Endothelial cell of umbilical vein (primary cell): Measurements from ENCODE around the gene CNTN2. TPM values are rescaled to one million over a fixed set of nuclear protein-coding genes. Genes with fewer than 3 reads are reported as not detected.

ENCODE experiments used
- BruUV-seq: library from RNA; stranded (reverse); fragments of 400-500 nt; replicated peaks from 2 replicates; lab custom pipeline; 2021; lab: Mats Ljungman, UMichigan
- CTCF ChIA-PET: fragments of 300-600, 350-600 bp; sonication (Branson Sonifier 250); formaldehyde crosslinking; loops from one replicate; lab custom pipeline; 2021; ENCODE audit warnings: antibody characterized with exemption, inconsistent platforms; lab: Charles Lee
- POLR2A ChIA-PET: fragments of 300-600, 350-600 bp; sonication (Branson Sonifier 250); formaldehyde crosslinking; loops from one replicate; lab custom pipeline; 2021; ENCODE audit warnings: antibody characterized with exemption, inconsistent platforms; lab: Charles Lee
- DNase-seq: peaks from one replicate; pipeline ENCODE4 v3.0.0-alpha.2; 2011; ENCODE audit warnings: low read depth, low spot score
- FAIRE-seq: peaks from 2 replicates; lab custom pipeline; 2011; peaks lifted over from hg19 to GRCh38; lab: Jason Lieb, UNC
- H2AFZ ChIP-seq: 2 replicates; pipeline ENCODE4 v1.6.0; 2012; ENCODE audit warnings: low read depth, low read length, control low read depth, inconsistent platforms
- H3K27ac ChIP-seq: 2 replicates; pipeline ENCODE4 v1.5.1; 2011; ENCODE audit warnings: low read depth, mild to moderate bottlenecking, control low read depth, low read length, moderate library complexity; ENCODE audit not compliant: insufficient read depth
- H3K27me3 ChIP-seq, 2 experiments: 2 replicates each; pipeline versions ENCODE4 v1.6.0 to v1.6.1; 2011; ENCODE audit warnings: low read length in 2 of 2, mixed read lengths in 1 of 2; ENCODE audit not compliant: control insufficient read depth in 2 of 2, insufficient read depth in 2 of 2
- H3K36me3 ChIP-seq, 2 experiments: 2 replicates in 1 of 2; 3 replicates in 1 of 2; pipeline ENCODE4 v1.5.1; 2011; ENCODE audit warnings: low read length in 2 of 2, mild to moderate bottlenecking in 1 of 2, moderate library complexity in 1 of 2; ENCODE audit not compliant: control insufficient read depth in 2 of 2, insufficient read depth in 2 of 2; ENCODE audit errors: extremely low read depth in 1 of 2
- H3K4me1 ChIP-seq: 3 replicates; pipeline ENCODE4 v1.5.1; 2011; ENCODE audit warnings: mild to moderate bottlenecking, low read length; ENCODE audit not compliant: control insufficient read depth, insufficient read depth; ENCODE audit errors: extremely low read depth
- H3K4me2 ChIP-seq: 2 replicates; pipeline ENCODE4 v1.6.1; 2011; ENCODE audit warnings: low read length, control low read depth, mixed read lengths; ENCODE audit not compliant: insufficient read depth
- H3K4me3 ChIP-seq, 3 experiments: fragments of 200-600 bp in 1 of 3; sonication (generic), shearing (Covaris generic) in 1 of 3; replicated peaks in 1 of 3; 2 replicates each; pipeline ENCODE4 v1.5.1; 2011 to 2016; ENCODE audit warnings: control low read depth in 3 of 3, low read length in 3 of 3, mild to moderate bottlenecking in 2 of 3, inconsistent platforms in 1 of 3, low read depth in 1 of 3, moderate library complexity in 1 of 3; ENCODE audit not compliant: insufficient read depth in 1 of 3
- H3K79me2 ChIP-seq: 2 replicates; pipeline ENCODE4 v1.6.0; 2012; ENCODE audit warnings: low read length, inconsistent platforms; ENCODE audit not compliant: control insufficient read depth, insufficient read depth
- H3K9ac ChIP-seq: replicated peaks from 2 replicates; pipeline ENCODE3; 2011; ENCODE audit warnings: low read length, control low read depth; ENCODE audit not compliant: insufficient read depth; ENCODE audit errors: extremely low read depth
- H3K9me1 ChIP-seq: replicated peaks from 3 replicates; pipeline ENCODE4 v1.6.0; 2011; ENCODE audit warnings: mild to moderate bottlenecking, low read length; ENCODE audit not compliant: control insufficient read depth, insufficient read depth; ENCODE audit errors: extremely low read depth
- H3K9me3 ChIP-seq: replicated peaks from 2 replicates; pipeline ENCODE4 v1.5.1; 2012; ENCODE audit warnings: low read length, inconsistent platforms; ENCODE audit not compliant: control insufficient read depth, insufficient read depth
- H4K20me1 ChIP-seq: replicated peaks from 2 replicates; pipeline ENCODE3; 2011; ENCODE audit warnings: mild to moderate bottlenecking, low read length; ENCODE audit not compliant: control insufficient read depth, insufficient read depth; ENCODE audit errors: extremely low read depth
- CTCF ChIP-seq, 2 donors: IDR thresholded peaks; 1 replicate in 1 of 2; 2 replicates in 1 of 2; pipeline ENCODE4 v1.5.1; 2011; ENCODE audit warnings: low read length in 2 of 2, mild to moderate bottlenecking in 2 of 2, moderate library complexity in 2 of 2, control low read depth in 1 of 2, inconsistent platforms in 1 of 2, low read depth in 1 of 2; ENCODE audit not compliant: insufficient read depth in 1 of 2; ENCODE audit errors: extremely low read depth in 1 of 2
- EZH2 ChIP-seq: IDR thresholded peaks from 2 replicates; pipeline ENCODE4 v1.6.1; 2012; ENCODE audit warnings: borderline replicate concordance, low read depth, mild to moderate bottlenecking, moderate library complexity, low read length, inconsistent platforms; ENCODE audit not compliant: severe bottlenecking
- FOS ChIP-seq: IDR thresholded peaks from 2 replicates; pipeline ENCODE4 v1.6.1; 2011; ENCODE audit warnings: mild to moderate bottlenecking, low read length, moderate library complexity, borderline replicate concordance; ENCODE audit not compliant: insufficient read depth
- GATA2 ChIP-seq: IDR thresholded peaks from 2 replicates; pipeline ENCODE4 v1.7.0; 2011; ENCODE audit warnings: low read depth, mild to moderate bottlenecking, moderate library complexity, mixed read lengths, low read length; ENCODE audit not compliant: insufficient read length, insufficient read depth
- JUN ChIP-seq: IDR thresholded peaks from 2 replicates; pipeline ENCODE4 v1.6.1; 2011; ENCODE audit warnings: borderline replicate concordance, low read depth; ENCODE audit not compliant: insufficient read length, insufficient read depth
- MAX ChIP-seq: IDR thresholded peaks from 2 replicates; pipeline ENCODE4 v1.6.1; 2011; ENCODE audit not compliant: insufficient read depth, insufficient read length
- MYC ChIP-seq: IDR thresholded peaks from one replicate; pipeline ENCODE4 v1.6.1; 2011; ENCODE audit warnings: mild to moderate bottlenecking, low read depth, low read length
- POLR2A ChIP-seq: IDR thresholded peaks from 2 replicates; pipeline ENCODE4 v1.6.1; 2012; ENCODE audit warnings: low read depth, mild to moderate bottlenecking, control low read depth, low read length
- POLR2AphosphoS5 ChIP-seq: IDR thresholded peaks from 2 replicates; pipeline ENCODE4 v1.6.1; 2012; ENCODE audit warnings: low read depth, mild to moderate bottlenecking, control low read depth, low read length, moderate library complexity; ENCODE audit not compliant: insufficient read depth
- dilution Hi-C: fragments of 300-500 bp; cut with MboI; formaldehyde crosslinking; loops from one replicate; pipeline ENCODE4 v1.15.0; 2019; ENCODE audit warnings: low sequenced_read_pairs; ENCODE audit not compliant: extremely low pct_ligation_motif_present
- intact Hi-C: fragments of 100-400 bp; cut with micrococcal nuclease; formaldehyde crosslinking; loops from one replicate; pipeline ENCODE4 v1.10.0; 2022
- polyA plus RNA-seq, 4 experiments: library from polyadenylated mRNA; depleted of rRNA in 3 of 4; stranded (reverse) in 3 of 4; unstranded in 1 of 4; fragments of >200 nt; gene quantifications; 2 replicates each; pipeline versions ENCODE4 v1.2.1 to v1.2.3, GENCODE V29; 2011 to 2012; ENCODE audit warnings: missing spikeins in 1 of 4
- total RNA-seq: library from RNA; stranded (reverse); gene quantifications from 2 replicates; pipeline ENCODE4 v1.2.3, GENCODE V29; 2021

Gene CNTN2
- total and polyA plus RNA-seq, 2 donors (not counting 3 experiments of a cell fraction or from before 2014, with no cell fraction given): not detected

DNA sequence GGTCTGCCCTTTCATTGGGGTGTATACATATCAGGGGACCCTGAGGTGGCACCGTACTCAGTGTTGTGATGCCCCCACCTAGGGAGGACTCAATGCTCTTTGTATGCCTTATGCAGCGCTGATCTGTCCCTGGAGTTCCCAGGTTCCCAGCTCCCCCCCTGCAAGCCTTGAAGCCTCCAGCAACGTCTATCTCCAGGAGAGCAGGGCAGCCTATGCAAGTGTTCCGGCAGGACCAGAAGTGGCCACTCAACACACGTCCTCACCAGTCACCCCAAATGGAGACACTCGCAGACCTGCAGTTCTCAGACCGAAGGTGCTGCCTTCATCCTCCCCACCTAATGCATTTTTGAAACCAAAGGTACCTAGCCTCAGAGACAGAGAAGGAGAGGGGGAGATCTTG is 25.2 kb upstream of the CNTN2 start:
- peaks cover 3 to 5% of the 10 kb centered on the region in 2 experiments for H3K27me3 ChIP-seq
- no peaks in the 10 kb centered on the region for H3K36me3 ChIP-seq
- ChIA-PET CTCF (no interaction called here), POLR2A (no interaction called here)
- no peaks in the 10 kb centered on the region for H3K79me2 ChIP-seq
- no peak overlapping the region for H2AFZ ChIP-seq
- BruUV-seq: no TSS peak
- H3K9ac ChIP-seq: no peak overlapping the region
- no peak for TF ChIP-seq MYC
- TF ChIP-seq JUN: no peak
- no peak for TF ChIP-seq EZH2
- TF ChIP-seq POLR2A: no peak
- no peak for TF ChIP-seq FOS
- no peak for TF ChIP-seq MAX
- TF ChIP-seq CTCF (IDR thresholded peaks at IDR 0.05; ENCODE audit: extremely low read depth in 1 of 2, insufficient read depth in 1 of 2, low read depth in 1 of 2, low read length in 2 of 2): no peak
- no peak for TF ChIP-seq POLR2AphosphoS5
- no peak for TF ChIP-seq GATA2
- DNase-seq (no peak), FAIRE-seq (no peak)
- dilution Hi-C loops (no loop called here), intact Hi-C loops (no loop called here)
- H3K27ac ChIP-seq: no peak overlapping the region
- no peaks in the 10 kb centered on the region for H3K9me1 ChIP-seq
- no peaks in the 10 kb centered on the region for H3K9me3 ChIP-seq
- no peaks in the 10 kb centered on the region for H4K20me1 ChIP-seq
- no peak overlapping the region for H3K4me2 ChIP-seq
- H3K4me3 ChIP-seq: no peak overlapping the region
- no peaks in the 10 kb centered on the region for H3K4me1 ChIP-seq
